SKM-1 (cell line): ENCODE measurements around the gene LONP1.
A peak's percentile ranks its signal among the peaks of the same experiment; 100 is the strongest.
"Not testable (repeated sequence)": the region's sequence is repeated elsewhere in the genome, so short reads cannot be mapped to it uniquely, and the experiment has no call there.

Experiments
- DNase-seq: peaks from one replicate; lab custom pipeline; 2025; ENCODE audit not compliant: unreplicated experiment; lab: John Stamatoyannopoulos, UW

The LONP1 gene

GRCh38 chr19:5719961-5720790 is at the start of gene LONP1, which contains the start of gene CATSPERD:
Gene LONP1 (minus strand): TSS chr19:5720146. CDS start chr19:5720132, 14 bp downstream.
Gene CATSPERD (plus strand): TSS chr19:5720637. CDS start chr19:5720738, 101 bp downstream.
- DNase-seq, result peak; percentile 91

- no peak for DNase-seq
Observed at GRCh38 chr19:5767949-5768348, 48.0 kb upstream of the LONP1 start.

GRCh38 chr19:5765220-5765619 is 45.3 kb upstream of the LONP1 start:
- DNase-seq, result no peak

GRCh38 chr19:5762608-5763217 is 42.8 kb upstream of the LONP1 start:
- no peak for DNase-seq

- DNase-seq, result no peak
Observed at GRCh38 chr19:5753743-5754142, 33.8 kb upstream of the LONP1 start.

- no peak for DNase-seq
Observed at GRCh38 chr19:5751709-5752108, 31.8 kb upstream of the LONP1 start.

- DNase-seq, result no peak
Observed at GRCh38 chr19:5749505-5749904, 29.6 kb upstream of the LONP1 start.

- DNase-seq, result not testable (repeated sequence)
Observed at GRCh38 chr19:5748920-5749319, 29.0 kb upstream of the LONP1 start.

- not testable (repeated sequence) for DNase-seq
Observed at GRCh38 chr19:5744999-5745398, 25.1 kb upstream of the LONP1 start.

GRCh38 chr19:5743630-5744029 is 23.7 kb upstream of the LONP1 start:
- no peak for DNase-seq

GRCh38 chr19:5742051-5742450 is 22.1 kb upstream of the LONP1 start:
- no peak for DNase-seq

GRCh38 chr19:5738423-5738822 is 18.5 kb upstream of the LONP1 start:
- no peak for DNase-seq

GRCh38 chr19:5733172-5733571 is 13.2 kb upstream of the LONP1 start:
- not testable (repeated sequence) for DNase-seq

GRCh38 chr19:5727453-5728050 is 7.6 kb upstream of the LONP1 start:
- DNase-seq, result no peak

GRCh38 chr19:5719274-5719960 is 529 bp downstream of the LONP1 start:
- no peak for DNase-seq

- DNase-seq, result peak; percentile 13
Observed at GRCh38 chr19:5718579-5719273, 1.2 kb downstream of the LONP1 start.

- no peak for DNase-seq
Observed at GRCh38 chr19:5718037-5718578, 1.8 kb downstream of the LONP1 start.

- DNase-seq, result no peak
Observed at GRCh38 chr19:5717215-5717935, 2.6 kb downstream of the LONP1 start.

- no peak for DNase-seq
Observed at GRCh38 chr19:5714816-5715215, 5.1 kb downstream of the LONP1 start.

- no peak for DNase-seq
Observed at GRCh38 chr19:5713228-5713627, 6.7 kb downstream of the LONP1 start.
